HG03280 (cell line): ENCODE results near the gene GABRA4.
A peak's percentile ranks its signal among the peaks of the same experiment; 100 is the strongest.

Experiments
- ATAC-seq: cut with Tn5 transposase; IDR thresholded peaks from one replicate; pipeline ENCODE4 v1.9.1; 2021; ENCODE audit warnings: mild to moderate bottlenecking, moderate library complexity; ENCODE audit not compliant: unreplicated experiment

The GABRA4 gene

DNA sequence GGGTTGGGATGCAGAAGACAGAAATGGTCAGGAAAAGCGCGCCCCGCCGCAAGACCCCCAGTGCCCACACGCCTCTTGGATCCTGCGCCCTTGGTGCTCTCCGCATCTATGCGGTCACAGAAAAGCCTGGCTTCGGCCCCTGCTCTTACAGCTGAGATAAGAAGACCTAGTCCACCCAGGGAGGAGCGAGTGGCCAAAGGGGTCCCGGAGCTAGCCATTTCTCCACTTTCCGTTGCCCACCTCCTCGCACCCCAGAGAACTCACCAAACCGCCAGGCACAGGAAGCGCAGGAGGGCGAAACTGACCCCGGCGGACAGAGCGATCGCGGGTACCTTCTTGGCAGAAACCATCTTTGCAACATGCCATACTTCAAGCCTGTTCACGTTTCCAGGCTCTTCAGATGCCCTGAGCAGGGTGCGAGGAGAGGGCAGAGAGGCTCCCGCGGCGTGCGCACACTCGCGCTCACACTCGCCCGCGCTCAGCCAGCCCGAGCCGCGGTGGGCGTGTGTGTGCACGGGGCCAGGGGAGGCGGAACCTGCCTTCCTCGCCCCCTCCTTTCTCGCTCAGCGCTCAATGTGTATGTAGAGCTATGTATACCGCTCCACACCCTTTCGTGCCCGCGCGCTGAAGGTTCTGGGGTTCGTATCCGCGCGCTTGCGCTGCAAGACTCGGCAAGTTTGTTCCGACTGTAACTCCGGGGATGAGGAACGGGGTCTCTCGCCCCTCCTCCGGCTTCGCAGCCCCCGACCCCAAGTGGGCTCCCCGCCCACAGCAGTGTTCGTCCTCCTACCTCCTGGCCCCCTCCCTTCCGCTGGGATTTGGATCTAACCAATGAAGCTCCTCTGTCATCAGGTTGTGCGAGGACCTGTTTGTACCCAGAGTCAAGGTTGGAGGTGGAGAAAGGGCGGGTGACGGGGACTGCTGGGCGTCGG lies at the start of gene GABRA4:
Gene GABRA4, minus strand, starts transcription at position 507 of the 932 bp plus-strand sequence. Its CDS starts 157 bp downstream, at position 350.
- ATAC-seq: no peak

- ATAC-seq: no peak
These were observed 47.4 kb upstream of the GABRA4 start for GRCh38 chr4:47040828-47041227.

- no peak for ATAC-seq
These were observed 44.9 kb upstream of the GABRA4 start for GRCh38 chr4:47038263-47038662.

DNA sequence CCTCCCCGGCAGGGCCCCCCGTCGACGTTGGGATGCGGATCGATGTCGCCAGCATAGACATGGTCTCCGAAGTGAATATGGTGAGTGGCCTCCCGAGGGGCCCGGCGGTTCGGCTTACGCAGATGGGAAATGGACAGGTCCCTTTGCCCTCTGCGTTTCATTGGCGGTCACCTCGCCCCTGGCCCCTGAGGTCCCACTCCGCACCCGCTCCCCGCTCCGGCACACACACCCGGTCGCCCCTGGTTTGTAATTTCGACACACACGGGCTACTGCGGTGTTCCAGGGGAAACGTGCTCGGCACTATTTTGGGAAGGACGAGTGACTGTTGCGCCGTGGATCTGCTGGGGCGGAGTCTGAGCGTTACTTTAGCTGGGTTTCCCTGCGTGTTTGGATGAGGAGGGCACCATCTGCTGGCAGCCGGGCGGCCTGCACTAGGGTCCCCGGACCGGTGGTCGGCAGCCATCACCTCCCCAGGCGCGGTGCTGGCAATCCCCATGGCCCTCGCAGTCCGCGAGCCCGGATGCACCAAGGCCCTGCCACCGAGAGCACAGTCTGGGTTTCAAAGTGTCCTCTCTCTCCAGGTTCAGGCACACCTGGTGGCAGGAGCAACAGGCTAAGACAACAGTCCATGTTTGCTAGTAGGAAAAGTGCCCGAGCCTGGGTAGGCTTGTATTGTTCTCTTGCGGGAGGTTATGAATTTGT lies 39.2 kb upstream of the GABRA4 start:
- peak; percentile 88 for ATAC-seq

DNA sequence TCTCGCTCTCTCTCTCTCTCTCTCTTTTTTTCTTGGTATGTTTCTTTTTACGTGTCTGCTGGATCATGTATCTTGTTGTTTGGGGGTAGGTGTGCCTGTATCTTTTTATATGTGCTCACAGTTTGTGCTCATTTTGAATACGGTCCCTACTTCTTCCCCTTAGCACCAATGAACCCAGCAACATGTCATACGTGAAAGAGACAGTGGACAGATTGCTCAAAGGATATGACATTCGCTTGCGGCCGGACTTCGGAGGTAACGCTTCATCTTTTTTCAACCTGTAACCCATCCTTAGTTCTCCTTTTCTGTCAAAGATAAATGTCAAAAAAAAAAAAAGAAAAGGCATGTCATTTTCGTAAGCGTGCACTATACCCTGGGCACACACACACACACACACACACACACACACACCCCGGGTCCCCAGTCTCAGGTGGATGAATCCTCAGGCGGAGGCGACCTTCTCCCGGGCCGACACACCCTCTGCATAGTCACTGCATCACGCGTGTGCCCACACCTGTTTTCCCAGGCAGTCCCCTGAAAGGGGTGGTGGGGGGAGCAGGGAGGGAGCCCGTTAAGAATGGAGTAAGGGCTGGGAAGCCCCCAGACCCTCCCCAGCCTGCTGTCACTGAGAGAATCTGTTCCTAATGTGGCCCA lies 38.5 kb upstream of the GABRA4 start:
- ATAC-seq: no peak

DNA sequence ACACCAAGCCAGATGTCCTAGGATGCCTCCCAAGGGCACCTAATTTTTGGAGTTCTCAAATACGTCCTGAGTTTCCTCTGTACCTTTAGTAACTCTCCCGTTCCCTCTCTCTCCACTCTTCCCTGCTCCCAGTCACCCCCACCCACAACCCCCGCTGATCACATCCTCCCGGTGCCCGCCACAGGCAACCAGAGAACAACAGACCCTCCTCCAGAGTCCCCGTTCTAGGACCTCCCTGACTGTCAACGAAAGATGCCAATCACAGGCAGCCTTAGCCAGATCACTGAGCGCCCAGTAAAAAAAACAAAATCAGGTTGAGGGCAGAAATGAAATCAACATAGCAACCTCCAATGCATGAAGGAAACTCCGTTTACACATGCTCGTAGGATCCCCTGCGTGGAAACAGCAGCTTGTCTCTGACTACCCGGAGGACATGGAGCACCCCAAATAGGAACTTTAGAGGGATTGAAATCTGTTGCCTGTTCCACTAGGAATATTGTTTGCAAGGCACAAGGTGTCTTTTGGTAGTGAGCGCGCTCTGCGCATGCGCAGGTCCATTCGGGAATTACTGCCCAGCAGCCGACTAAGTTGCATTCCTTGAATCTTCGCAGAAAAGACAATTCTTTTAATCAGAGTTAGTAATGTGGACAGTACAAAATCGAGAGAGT lies 37.8 kb upstream of the GABRA4 start, which contains the start of gene GABRB1:
Gene GABRB1, plus strand, starts transcription at position 557 of the 668 bp plus-strand sequence.
- ATAC-seq: no peak

DNA sequence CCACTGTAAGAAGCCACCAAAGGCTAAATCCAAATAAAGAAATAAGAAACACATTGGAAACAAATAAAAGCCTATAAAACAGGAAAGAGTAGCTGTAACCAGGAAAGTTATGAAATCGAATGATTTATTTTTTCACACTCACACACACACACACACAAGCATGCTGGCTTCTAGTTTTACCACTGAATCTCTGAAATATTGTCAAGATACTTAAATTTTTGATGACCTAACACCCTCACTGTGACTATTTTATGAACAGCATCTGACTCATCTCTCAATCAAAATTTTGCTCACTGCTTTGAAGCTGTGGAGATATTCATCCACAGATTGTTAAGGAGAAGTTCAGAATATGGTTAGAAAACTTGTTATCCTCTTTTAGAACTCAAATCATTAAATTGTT lies 24.1 kb upstream of the GABRA4 start:
- ATAC-seq: no peak

DNA sequence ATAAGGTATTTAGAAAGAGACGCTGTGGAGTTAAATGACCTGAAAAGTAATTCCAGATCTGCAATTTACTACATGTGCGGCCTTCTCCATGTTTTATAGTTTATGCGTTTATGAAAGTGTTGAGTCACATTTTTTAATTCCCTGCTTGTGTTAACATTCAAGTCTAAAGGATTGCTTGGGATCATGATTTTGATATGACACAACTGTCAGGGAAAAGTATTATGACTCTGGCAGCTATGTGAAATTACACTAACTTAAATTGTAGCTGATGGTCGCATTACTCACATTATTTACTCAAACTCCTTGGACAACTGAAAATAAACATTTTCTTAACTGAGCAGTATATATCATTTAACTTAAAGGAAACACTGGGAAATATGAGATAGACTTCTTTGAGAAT lies 23.7 kb upstream of the GABRA4 start:
- no peak for ATAC-seq

DNA sequence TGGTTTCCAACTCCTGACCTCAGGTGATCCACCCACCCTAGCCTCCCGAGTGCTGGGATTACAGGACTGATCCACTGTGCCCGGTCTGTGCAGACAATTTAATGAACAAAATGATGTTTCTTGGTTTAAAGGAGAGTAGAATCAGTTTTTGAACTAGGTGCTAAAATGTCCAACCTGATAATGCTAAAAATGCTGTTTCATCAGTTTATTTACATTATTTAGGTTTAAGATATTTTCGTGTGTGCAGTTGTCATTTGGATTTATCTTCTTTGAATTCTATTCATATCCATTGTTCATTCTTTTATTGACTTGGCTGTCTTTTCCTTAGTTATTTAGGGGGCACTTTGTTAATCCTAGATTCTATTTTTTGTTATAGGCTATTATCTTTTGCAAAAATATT lies 20.0 kb upstream of the GABRA4 start:
- ATAC-seq: no peak

GRCh38 chr4:47012676-47013075 lies 19.3 kb upstream of the GABRA4 start:
- no peak for ATAC-seq

- peak; percentile 67 for ATAC-seq
These were observed 17.6 kb upstream of the GABRA4 start for GRCh38 chr4:47010912-47011446.

DNA sequence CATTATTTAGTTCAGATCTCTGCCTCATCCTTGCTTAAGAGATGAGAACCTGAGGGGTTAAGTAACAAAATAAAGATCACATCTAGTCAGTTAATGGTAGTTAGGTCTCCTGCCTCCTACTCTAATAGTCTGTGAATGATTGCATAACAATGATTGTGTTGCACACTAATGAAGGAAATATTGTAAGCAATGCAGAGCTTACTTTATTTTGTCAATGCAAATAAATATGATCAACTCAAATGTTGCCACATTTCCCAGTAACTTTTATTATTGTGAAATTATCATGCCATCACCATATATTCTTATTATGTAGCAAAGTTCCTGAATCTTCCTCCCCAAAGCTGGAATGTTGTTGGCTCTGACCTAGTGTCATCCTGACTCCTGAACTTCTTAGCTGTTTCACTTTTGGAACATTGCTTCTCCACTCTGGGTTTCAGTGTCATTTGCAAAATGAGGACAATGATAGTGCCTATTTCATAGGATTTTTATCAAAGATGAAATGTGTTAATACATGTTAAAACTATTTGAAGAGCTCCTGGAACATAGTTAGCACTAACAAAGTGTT lies 17.0 kb upstream of the GABRA4 start:
- ATAC-seq: peak; percentile 7

GRCh38 chr4:47002580-47002979 lies 9.2 kb upstream of the GABRA4 start:
- no peak for ATAC-seq

- no peak for ATAC-seq
These were observed 7.0 kb upstream of the GABRA4 start for GRCh38 chr4:47000406-47000805.

GRCh38 chr4:46999566-46999965 lies 6.2 kb upstream of the GABRA4 start:
- no peak for ATAC-seq

- ATAC-seq: no peak
These were observed 625 bp upstream of the GABRA4 start for GRCh38 chr4:46994007-46994405.

DNA sequence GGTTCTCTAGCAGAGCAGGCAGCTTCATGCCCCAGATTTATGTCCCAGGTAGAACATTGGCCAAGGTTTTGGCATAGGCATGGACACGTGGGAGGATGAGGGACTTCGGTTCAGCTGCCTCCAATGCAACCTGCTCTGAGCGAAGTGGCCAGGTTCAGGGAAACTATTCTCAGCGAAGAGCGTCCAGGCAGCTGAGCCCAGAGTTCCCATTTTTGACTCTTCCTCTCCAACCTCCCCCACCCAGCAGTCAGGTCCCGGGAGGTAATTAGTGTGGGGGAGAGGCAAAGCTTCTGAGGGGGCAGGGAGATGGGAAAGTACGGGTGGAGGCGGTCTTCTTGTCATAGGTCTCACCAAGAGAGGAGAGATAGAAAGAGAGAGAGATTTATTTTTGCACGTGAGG lies 1.0 kb downstream of the GABRA4 start:
- no peak for ATAC-seq

GRCh38 chr4:46986922-46987638 lies 6.3 kb downstream of the GABRA4 start:
- no peak for ATAC-seq

- ATAC-seq: no peak
These were observed 8.6 kb downstream of the GABRA4 start for GRCh38 chr4:46984781-46985180.

DNA sequence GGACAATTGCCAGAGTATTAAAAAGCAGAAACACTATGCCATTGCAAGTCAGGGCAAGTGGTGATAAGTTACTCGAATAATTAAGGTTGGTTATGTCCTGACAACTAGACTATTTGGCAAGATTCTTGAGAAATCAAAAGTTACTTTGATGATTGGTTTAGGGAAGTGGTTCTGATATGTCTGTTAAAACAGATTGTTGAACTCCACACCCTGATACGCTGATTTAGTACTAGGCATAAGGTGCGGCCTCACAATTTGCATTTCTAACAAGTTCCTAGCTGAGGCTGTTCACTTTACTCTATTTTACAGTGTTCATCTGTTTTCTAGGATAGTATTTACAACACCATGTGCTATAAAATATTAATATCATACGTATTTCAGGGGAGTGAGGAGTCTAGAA lies 12.5 kb downstream of the GABRA4 start:
- ATAC-seq: no peak
